Eye (tissue), 1 donor: Measurements from ENCODE around the gene RBM4B.

Experiments used
- DNase-seq: peaks from one replicate; pipeline ENCODE4 v3.0.0-alpha.2; 2015

The RBM4B gene

GRCh38 chr11:66705587-66706335 is 28.1 kb upstream of the RBM4B start:
- no peak for DNase-seq

GRCh38 chr11:66704659-66705360 is 27.1 kb upstream of the RBM4B start:
- DNase-seq: no peak

GRCh38 chr11:66701432-66702240 is 23.9 kb upstream of the RBM4B start:
- no peak for DNase-seq

GRCh38 chr11:66700742-66701141 is 23.1 kb upstream of the RBM4B start:
- DNase-seq: no peak

- no peak for DNase-seq
Observed at GRCh38 chr11:66700337-66700736, 22.6 kb upstream of the RBM4B start.

- no peak for DNase-seq
Observed at GRCh38 chr11:66698491-66698890, 20.8 kb upstream of the RBM4B start.

- no peak for DNase-seq
Observed at GRCh38 chr11:66697988-66698387, 20.3 kb upstream of the RBM4B start.

GRCh38 chr11:66696146-66696545 is 18.5 kb upstream of the RBM4B start:
- DNase-seq: no peak

- peak; percentile 95 for DNase-seq
Observed at GRCh38 chr11:66694732-66695207, 17.1 kb upstream of the RBM4B start.

- DNase-seq: no peak
Observed at GRCh38 chr11:66694056-66694410, 16.3 kb upstream of the RBM4B start.

- no peak for DNase-seq
Observed at GRCh38 chr11:66693356-66694055, 15.8 kb upstream of the RBM4B start.

GRCh38 chr11:66692871-66693331 is 15.2 kb upstream of the RBM4B start:
- DNase-seq: no peak

- DNase-seq: no peak
Observed at GRCh38 chr11:66692446-66692845, 14.8 kb upstream of the RBM4B start.

- DNase-seq: no peak
Observed at GRCh38 chr11:66691311-66691980, 13.8 kb upstream of the RBM4B start.

- DNase-seq: no peak
Observed at GRCh38 chr11:66689661-66690590, 12.2 kb upstream of the RBM4B start.

- DNase-seq: no peak
Observed at GRCh38 chr11:66688561-66689534, 11.2 kb upstream of the RBM4B start.

GRCh38 chr11:66687831-66688281 is 10.2 kb upstream of the RBM4B start:
- DNase-seq: no peak

GRCh38 chr11:66686801-66687750 is 9.4 kb upstream of the RBM4B start:
- no peak for DNase-seq
